GM06990 (cell line): ENCODE data around the gene ASB2.

Experiments
- DNase-seq: peaks from one replicate; pipeline ENCODE4 v3.0.0-alpha.2; 2011; ENCODE audit not compliant: insufficient read length; ENCODE audit errors: extremely low read depth
- H3K27me3 ChIP-seq: replicated peaks from 2 replicates; pipeline ENCODE4 v1.6.0; 2011; ENCODE audit warnings: low read length; ENCODE audit not compliant: control insufficient read depth, insufficient read depth
- H3K36me3 ChIP-seq: 2 replicates; pipeline ENCODE4 v1.5.1; 2011; ENCODE audit warnings: low read length; ENCODE audit not compliant: control insufficient read depth, insufficient read depth
- H3K4me3 ChIP-seq: replicated peaks from 2 replicates; pipeline ENCODE4 v1.5.1; 2011; ENCODE audit warnings: low read depth, mild to moderate bottlenecking, control low read depth, low read length
- TF ChIP-seq, protein P1 (sequence below): IDR thresholded peaks from 2 replicates; pipeline ENCODE4 v1.5.1; 2011; ENCODE audit warnings: low read length, control low read depth, mild to moderate bottlenecking, inconsistent platforms; ENCODE audit not compliant: insufficient read depth, poor library complexity, severe bottlenecking

Gene ASB2

DNA sequence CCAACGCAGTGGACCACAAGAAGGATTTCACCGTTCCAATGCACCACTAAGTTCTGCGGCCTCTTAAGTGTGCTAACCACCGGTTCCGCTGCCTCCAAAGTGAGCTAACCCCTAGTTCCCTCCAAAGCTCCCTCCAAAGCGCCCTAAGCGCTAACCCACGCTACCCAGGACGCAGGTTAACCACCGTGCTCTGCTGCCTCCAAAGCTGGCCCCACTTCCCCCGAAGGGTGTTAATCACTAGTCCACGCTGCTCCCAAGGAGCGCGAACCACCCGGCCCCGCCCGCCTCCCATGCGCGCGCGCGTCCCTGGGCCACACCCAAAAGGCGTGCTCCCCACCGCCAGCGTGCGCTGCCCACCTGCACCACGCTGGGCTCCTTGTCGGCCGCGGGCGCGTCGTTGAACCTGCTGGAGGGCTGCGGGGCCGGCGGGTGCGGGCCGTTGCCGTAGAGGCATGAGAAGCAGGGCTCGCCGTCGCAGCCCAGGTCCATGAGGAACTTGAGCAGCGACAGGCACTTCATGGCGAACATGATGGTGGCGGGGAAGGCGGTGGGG, 37.5 kb downstream of the ASB2 start:
- Histone ChIP-seq H3K4me3 (no peak overlapping the region), H3K27me3 (no peaks in the 10 kb centered on the region), H3K36me3 (peaks cover 2% of the 10 kb centered on the region)
- TF ChIP-seq, protein P1, sequence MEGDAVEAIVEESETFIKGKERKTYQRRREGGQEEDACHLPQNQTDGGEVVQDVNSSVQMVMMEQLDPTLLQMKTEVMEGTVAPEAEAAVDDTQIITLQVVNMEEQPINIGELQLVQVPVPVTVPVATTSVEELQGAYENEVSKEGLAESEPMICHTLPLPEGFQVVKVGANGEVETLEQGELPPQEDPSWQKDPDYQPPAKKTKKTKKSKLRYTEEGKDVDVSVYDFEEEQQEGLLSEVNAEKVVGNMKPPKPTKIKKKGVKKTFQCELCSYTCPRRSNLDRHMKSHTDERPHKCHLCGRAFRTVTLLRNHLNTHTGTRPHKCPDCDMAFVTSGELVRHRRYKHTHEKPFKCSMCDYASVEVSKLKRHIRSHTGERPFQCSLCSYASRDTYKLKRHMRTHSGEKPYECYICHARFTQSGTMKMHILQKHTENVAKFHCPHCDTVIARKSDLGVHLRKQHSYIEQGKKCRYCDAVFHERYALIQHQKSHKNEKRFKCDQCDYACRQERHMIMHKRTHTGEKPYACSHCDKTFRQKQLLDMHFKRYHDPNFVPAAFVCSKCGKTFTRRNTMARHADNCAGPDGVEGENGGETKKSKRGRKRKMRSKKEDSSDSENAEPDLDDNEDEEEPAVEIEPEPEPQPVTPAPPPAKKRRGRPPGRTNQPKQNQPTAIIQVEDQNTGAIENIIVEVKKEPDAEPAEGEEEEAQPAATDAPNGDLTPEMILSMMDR = no peak
- no peak for DNase-seq

DNA sequence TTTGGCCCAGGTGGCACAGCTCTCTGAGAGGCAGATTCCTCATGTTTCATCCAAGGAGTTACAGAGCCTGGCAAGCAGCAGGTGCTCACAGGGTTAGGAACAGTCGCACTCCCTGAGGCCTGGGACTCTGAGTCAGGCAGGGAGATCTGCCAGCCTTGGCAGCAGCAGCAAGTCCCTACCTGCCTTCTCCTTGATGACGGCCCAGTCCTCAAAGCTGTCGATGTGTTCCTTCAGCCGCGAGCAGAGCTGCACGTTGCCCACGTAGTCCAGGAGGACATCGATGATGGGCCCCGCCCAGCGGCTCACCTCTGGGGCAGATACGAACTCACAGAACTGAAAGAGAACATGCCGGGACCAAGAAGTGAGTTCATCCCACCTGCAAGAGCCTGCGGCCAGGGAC, 38.9 kb downstream of the ASB2 start:
- no peak overlapping the region for H3K4me3 ChIP-seq
- TF ChIP-seq, protein P1 = no peak
- peaks cover 4% of the 10 kb centered on the region for H3K36me3 ChIP-seq
- no peaks in the 10 kb centered on the region for H3K27me3 ChIP-seq
- no peak for DNase-seq

DNA sequence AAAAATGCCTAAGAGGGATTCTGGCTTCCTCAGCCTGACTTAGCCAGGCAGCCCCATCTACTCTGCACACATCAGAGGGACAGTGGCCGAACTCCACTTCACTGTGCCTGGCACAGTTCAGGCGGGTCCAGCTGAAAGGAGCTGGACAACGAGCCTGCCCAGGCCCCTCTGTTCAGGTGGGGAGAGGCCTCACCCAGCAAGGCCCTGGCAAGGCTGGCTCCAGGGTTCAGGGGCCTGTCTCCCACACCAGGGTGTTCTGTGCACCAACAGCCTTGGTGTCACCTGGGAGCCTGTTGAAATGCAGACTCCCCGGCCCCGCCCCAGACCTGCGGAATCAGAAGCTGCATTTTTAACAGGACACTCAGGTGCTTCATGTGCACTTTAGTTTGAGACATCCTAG, 39.4 kb downstream of the ASB2 start:
- H3K4me3 ChIP-seq = no peak overlapping the region
- no peaks in the 10 kb centered on the region for H3K27me3 ChIP-seq
- DNase-seq = no peak
- peaks cover 4% of the 10 kb centered on the region for H3K36me3 ChIP-seq
- TF ChIP-seq, protein P1 = no peak

DNA sequence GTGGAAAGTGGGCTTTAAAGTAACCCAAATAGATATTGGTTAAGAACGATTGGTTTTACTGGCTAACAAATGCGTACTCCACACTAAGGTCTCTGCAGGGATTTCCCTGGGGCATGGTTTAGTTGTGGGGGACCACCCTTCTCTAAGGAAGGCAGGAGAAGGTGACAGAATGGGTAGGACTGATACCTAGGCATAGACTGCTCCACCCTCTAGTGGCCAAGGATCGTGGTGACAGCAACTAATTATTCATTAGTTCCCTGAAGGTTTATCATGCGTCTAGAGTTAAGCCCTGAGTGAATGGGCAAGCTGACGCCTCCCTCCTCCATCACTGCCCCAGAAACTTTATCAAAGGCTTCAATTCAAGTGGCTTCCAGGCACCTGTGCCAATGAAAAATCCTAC, 40.1 kb downstream of the ASB2 start:
- Histone ChIP-seq H3K36me3 (peaks cover 4% of the 10 kb centered on the region), H3K4me3 (no peak overlapping the region), H3K27me3 (no peaks in the 10 kb centered on the region)
- DNase-seq = no peak
- TF ChIP-seq, protein P1 = peak; percentile 65

DNA sequence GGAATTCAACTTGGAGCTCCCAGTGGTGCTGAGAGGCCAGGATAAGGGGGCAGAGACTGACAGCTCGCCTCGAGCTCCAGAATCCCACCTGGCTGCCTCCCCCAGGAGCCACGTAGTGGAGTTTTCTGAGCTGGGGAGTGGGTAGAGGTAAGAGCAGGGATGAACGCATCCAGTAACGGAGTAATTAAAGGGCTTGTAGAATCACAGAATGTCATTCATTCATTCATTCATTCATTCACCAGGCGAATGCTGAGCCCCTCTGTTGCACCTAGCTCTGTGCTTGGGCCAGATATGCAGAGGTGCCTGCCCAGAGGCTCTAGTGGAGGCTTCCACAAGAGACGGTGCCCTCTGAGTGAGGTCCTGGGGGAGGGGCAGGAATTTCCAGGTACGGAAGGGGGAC, 41.2 kb downstream of the ASB2 start:
- H3K27me3 ChIP-seq = no peaks in the 10 kb centered on the region
- TF ChIP-seq, protein P1 = no peak
- DNase-seq = no peak

DNA sequence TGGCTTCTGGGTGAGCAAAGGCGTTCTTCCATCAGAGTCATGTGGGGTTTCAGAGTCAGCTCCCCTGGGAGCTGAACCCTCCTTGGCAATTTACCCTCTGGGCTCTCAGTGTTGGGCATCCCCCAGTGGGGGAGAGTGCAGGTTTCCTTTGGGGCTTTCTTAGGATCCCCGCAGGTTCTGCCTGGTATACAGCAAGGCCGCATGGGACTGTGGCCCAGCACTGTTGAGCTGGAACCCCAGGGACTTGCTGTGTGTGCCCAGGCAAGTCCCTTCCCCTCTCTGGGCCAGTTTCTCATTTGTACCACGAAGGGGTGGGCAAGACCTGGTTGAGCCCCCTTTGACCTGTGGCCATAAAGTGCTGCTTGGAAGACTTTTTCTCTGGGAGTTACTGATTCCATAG, 43.7 kb downstream of the ASB2 start:
- DNase-seq = no peak
- TF ChIP-seq, protein P1 = no peak
- no peaks in the 10 kb centered on the region; the same call in 1 of the 2 replicates for H3K27me3 ChIP-seq
- peaks cover 2% of the 10 kb centered on the region; the same call in 1 of the 2 replicates for H3K36me3 ChIP-seq
- no peak overlapping the region for H3K4me3 ChIP-seq

More for the DNA sequence above, 41.2 kb downstream of the ASB2 start:
- Histone ChIP-seq H3K36me3 (peaks cover 4% of the 10 kb centered on the region), H3K4me3 (no peak overlapping the region)
